Adrenal gland (tissue), 12 donors: ENCODE measurements around the gene BCL2L1. TPM values are rescaled to one million over a fixed set of nuclear protein-coding genes. Genes with fewer than 3 reads are reported as not detected.
"Not testable (repeated sequence)": the region's sequence is repeated elsewhere in the genome, so short reads cannot be mapped to it uniquely, and the experiment has no call there.

Source experiments
- DNase-seq, 7 donors: peaks; one replicate each; pipeline ENCODE4 v3.0.0-alpha.2; 2019 to 2020
- H3K27ac ChIP-seq, 5 donors: fragments of 200-600 bp; sonication (generic) in 4 of 5; 1 replicate in 3 of 5; 2 replicates in 2 of 5; pipeline versions ENCODE4 v1.5.1 to v1.8.0; 2016 to 2020; ENCODE audit warnings: mild to moderate bottlenecking in 1 of 5
- H3K27me3 ChIP-seq: fragments of 200-600 bp; 2 replicates; pipeline ENCODE4 v1.8.0; 2021
- H3K36me3 ChIP-seq, 2 donors: fragments of 200-600 bp; replicated peaks in 1 of 2; 1 replicate in 1 of 2; 2 replicates in 1 of 2; pipeline versions ENCODE4 v1.5.1 to v1.8.0; 2018 to 2022
- H3K4me1 ChIP-seq, 2 donors: fragments of 200-600 bp; replicated peaks in 1 of 2; 1 replicate in 1 of 2; 2 replicates in 1 of 2; pipeline versions ENCODE4 v1.5.1 to v1.8.0; 2018 to 2021
- H3K4me3 ChIP-seq, 4 donors: fragments of 200-600 bp; sonication (generic) in 3 of 4; one replicate each; pipeline ENCODE4 v1.5.1; 2016 to 2018
- H3K9me3 ChIP-seq, 3 donors: fragments of 200-600 bp; sonication (generic) in 1 of 3; replicated peaks in 1 of 3; 1 replicate in 2 of 3; 2 replicates in 1 of 3; pipeline versions ENCODE4 v1.5.1 to v1.8.0; 2016 to 2021
- CTCF ChIP-seq, 6 experiments: fragments of 450-650 bp in 4 of 6; fragments of 200-600 bp in 2 of 6; sonication (generic) in 1 of 6; IDR thresholded peaks; 1 replicate in 5 of 6; 2 replicates in 1 of 6; pipeline versions ENCODE4 v1.5.1 to v1.8.0; 2016 to 2021; ENCODE audit warnings: antibody characterized with exemption in 6 of 6, mild to moderate bottlenecking in 2 of 6, moderate library complexity in 1 of 6
- POLR2A ChIP-seq, 2 donors: fragments of 450-650 bp; IDR thresholded peaks; one replicate each; pipeline ENCODE4 v1.6.1; 2017; ENCODE audit warnings: antibody characterized with exemption in 2 of 2, mild to moderate bottlenecking in 2 of 2, moderate library complexity in 1 of 2
- WGBS, 4 donors: extraction: QIAGEN DNeasy Blood & Tissue Kit in 2 of 4; methylation state at CpG; one replicate each; pipeline versions ENCODE4 v1.1.5 to v1.1.7; 2013 to 2017; 5-methylcytosine and 5-hydroxymethylcytosine counted together
- intact Hi-C, 2 donors: fragments of 100-400 bp; cut with DNase I; formaldehyde crosslinking; loops; one replicate each; pipeline versions ENCODE4 v1.14.1 to v1.15.0; 2022 to 2023
- polyA plus RNA-seq, 3 donors: library from polyadenylated mRNA; stranded (reverse); fragments of 200-250 nt in 2 of 3; fragments of 350-450 nt in 1 of 3; fragmentation: Illumina TruSeq in 1 of 3; extraction: RNeasy Lipid Tissue Mini Kit (QIAGEN cat#74804) in 1 of 3; gene quantifications; one replicate each; pipeline ENCODE4 v1.2.3, GENCODE V29; 2013 to 2014
- total RNA-seq, 9 donors: library from RNA; depleted of rRNA in 4 of 9; stranded (reverse); fragments of >200 nt in 4 of 9; fragments of 120-200 nt in 1 of 9; fragmentation: NEBNext Ultra II Directional in 1 of 9; extraction: Animal tissue kit (Norgen Biotek cat#: 25700) in 1 of 9; gene quantifications; one replicate each; pipeline versions ENCODE4 v1.1.0 to v1.2.4, GENCODE V29; 2013 to 2023
- donor health status: healthy with polysubstance abuse.
- donor health status: Bipolar disorder and iron deficiency.
- donor health status: DM: yes; HTN: yes; CAD: no.
- donor health status: DM: no; HTN: no; CAD: no.
- donor health status: DM: no; HTN: no; CAD: no.
- donor health status: DM: yes; HTN: yes; CAD: no.

The BCL2L1 gene
- total and polyA plus RNA-seq, 12 donors = 40.2 to 143 (median 64.4) TPM

- Histone ChIP-seq H3K36me3 (no peaks in the 10 kb centered on the region), H3K27ac (no peak overlapping the region), H3K9me3 (no peaks in the 10 kb centered on the region), H3K4me3 (no peak overlapping the region), H3K4me1 (no peaks in the 10 kb centered on the region), H3K27me3 (peaks cover 5% of the 10 kb centered on the region)
- TF ChIP-seq CTCF (IDR thresholded peaks at IDR 0.05) (no peak), POLR2A (IDR thresholded peaks at IDR 0.05) (no peak)
- DNase-seq = no peak
- intact Hi-C loops = no loop called here
- WGBS, 4 donors = 95 to 97% (median 96%) methylated on average over 21 to 40 of the region's 40 CpGs
Observed at GRCh38 chr20:31632548-31633338, 89.9 kb downstream of the BCL2L1 start.

GRCh38 chr20:31630187-31630790, 92.4 kb downstream of the BCL2L1 start:
- intact Hi-C loops = no loop called here
- no peak for DNase-seq
- H3K36me3 ChIP-seq = no peaks in the 10 kb centered on the region
- H3K4me3 ChIP-seq = no peak overlapping the region
- no peaks in the 10 kb centered on the region for H3K4me1 ChIP-seq
- H3K27ac ChIP-seq = no peak overlapping the region
- H3K27me3 ChIP-seq = no peaks in the 10 kb centered on the region
- H3K9me3 ChIP-seq = no peaks in the 10 kb centered on the region
- WGBS, 4 donors = 38 to 58% (median 56%) methylated on average over 2 of the region's 2 CpGs
- TF ChIP-seq CTCF (IDR thresholded peaks at IDR 0.05) = no peak
- no peak for TF ChIP-seq POLR2A (IDR thresholded peaks at IDR 0.05)

- not testable (repeated sequence) for H3K27ac ChIP-seq
Observed at GRCh38 chr20:31628057-31628456, 94.6 kb downstream of the BCL2L1 start.

GRCh38 chr20:31626534-31626933, 96.1 kb downstream of the BCL2L1 start:
- H3K4me3 ChIP-seq, intact Hi-C loops, H3K27ac ChIP-seq, H3K9me3 ChIP-seq, H3K27me3 ChIP-seq, H3K36me3 ChIP-seq, DNase-seq: not testable (repeated sequence)
- peaks cover 12 to 13% of the 10 kb centered on the region in 2 donors for H3K4me1 ChIP-seq
- 80 to 88% (median 86%) methylated on average over 8 of the region's 8 CpGs for WGBS, 4 donors

More at GRCh38 chr20:31628057-31628456, 94.6 kb downstream of the BCL2L1 start:
- 58 to 74% (median 66%) methylated on average over 2 of the region's 2 CpGs for WGBS, 4 donors
- H3K4me3 ChIP-seq, H3K27me3 ChIP-seq, H3K36me3 ChIP-seq, H3K4me1 ChIP-seq, DNase-seq, H3K9me3 ChIP-seq, intact Hi-C loops: not testable (repeated sequence)

GRCh38 chr20:31623123-31623505, 99.6 kb downstream of the BCL2L1 start:
- H3K9me3 ChIP-seq, H3K4me3 ChIP-seq, H3K27me3 ChIP-seq, H3K36me3 ChIP-seq, intact Hi-C loops, DNase-seq: not testable (repeated sequence)
- H3K4me1 ChIP-seq = peaks cover 12 to 13% of the 10 kb centered on the region in 2 donors
- H3K27ac ChIP-seq = peak overlapping the region in 3 of 5 donors; percentile 21 to 76 (median 24)
- 91 to 99% (median 97%) methylated on average over 6 of the region's 6 CpGs for WGBS, 4 donors
